ENCODE data around the gene DCLRE1A. TPM values are rescaled to one million over a fixed set of nuclear protein-coding genes. Genes with fewer than 3 reads are reported as not detected.

The DCLRE1A gene
- total RNA-seq, 1 experiment from 2014 or later, result 13.5 TPM

DNA sequence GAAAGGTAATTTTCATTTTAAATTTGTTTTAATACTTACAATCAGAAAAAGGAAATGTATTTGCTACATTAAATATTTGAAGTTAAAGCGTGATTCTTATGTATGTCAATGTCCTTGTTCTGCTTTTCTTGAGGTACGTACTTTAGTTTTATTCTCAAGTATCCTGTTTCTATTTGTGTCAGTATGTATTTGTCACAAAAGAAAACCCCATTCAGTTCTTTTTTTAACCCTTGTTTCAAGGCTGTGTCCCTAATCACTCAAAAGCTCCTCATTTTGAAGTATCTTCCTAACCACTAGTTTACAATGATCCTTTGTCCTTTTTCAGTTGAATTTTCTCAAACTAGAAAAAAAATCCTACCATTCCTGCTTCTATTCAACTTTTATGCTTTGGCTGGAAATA lies 25.8 kb upstream of the DCLRE1A start:
- POLR2A ChIA-PET, result no interaction called here
- H3K4me3 Mint-ChIP-seq (ENCODE audit: unreplicated experiment), result no peak overlapping the region
- Histone ChIP-seq H3K4me3 (ENCODE audit: low read depth, low read length) (no peak overlapping the region), H3K36me3 (ENCODE audit: control insufficient read depth, insufficient read depth, low read length) (no peaks in the 10 kb centered on the region), H3K4me1 (no peaks in the 10 kb centered on the region), H3K27me3 (replicated peaks; ENCODE audit: control insufficient read depth, insufficient read depth, low read length) (no peaks in the 10 kb centered on the region), H3K9me3 (no peaks in the 10 kb centered on the region)
- BruUV-seq (replicated peaks), result no TSS peak
- intact Hi-C loops (cut with micrococcal nuclease; ENCODE audit: unreplicated experiment), result no loop called here
- peaks cover 11% of the 10 kb centered on the region for H3K4me1 Mint-ChIP-seq (ENCODE audit: low read depth, unreplicated experiment)
- no peak for DNase-seq
- TF ChIP-seq, protein P1, sequence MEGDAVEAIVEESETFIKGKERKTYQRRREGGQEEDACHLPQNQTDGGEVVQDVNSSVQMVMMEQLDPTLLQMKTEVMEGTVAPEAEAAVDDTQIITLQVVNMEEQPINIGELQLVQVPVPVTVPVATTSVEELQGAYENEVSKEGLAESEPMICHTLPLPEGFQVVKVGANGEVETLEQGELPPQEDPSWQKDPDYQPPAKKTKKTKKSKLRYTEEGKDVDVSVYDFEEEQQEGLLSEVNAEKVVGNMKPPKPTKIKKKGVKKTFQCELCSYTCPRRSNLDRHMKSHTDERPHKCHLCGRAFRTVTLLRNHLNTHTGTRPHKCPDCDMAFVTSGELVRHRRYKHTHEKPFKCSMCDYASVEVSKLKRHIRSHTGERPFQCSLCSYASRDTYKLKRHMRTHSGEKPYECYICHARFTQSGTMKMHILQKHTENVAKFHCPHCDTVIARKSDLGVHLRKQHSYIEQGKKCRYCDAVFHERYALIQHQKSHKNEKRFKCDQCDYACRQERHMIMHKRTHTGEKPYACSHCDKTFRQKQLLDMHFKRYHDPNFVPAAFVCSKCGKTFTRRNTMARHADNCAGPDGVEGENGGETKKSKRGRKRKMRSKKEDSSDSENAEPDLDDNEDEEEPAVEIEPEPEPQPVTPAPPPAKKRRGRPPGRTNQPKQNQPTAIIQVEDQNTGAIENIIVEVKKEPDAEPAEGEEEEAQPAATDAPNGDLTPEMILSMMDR (IDR thresholded peaks at IDR 0.05; ENCODE audit: insufficient read depth in 1 of 2, low read depth in 1 of 2, low read length in 1 of 2, severe bottlenecking in 1 of 2, unreplicated experiment in 1 of 2), result no peak
- H3K9me3 Mint-ChIP-seq (ENCODE audit: unreplicated experiment), result no peaks in the 10 kb centered on the region
- no peak overlapping the region for H3K27ac Mint-ChIP-seq (ENCODE audit: unreplicated experiment)
- no peaks in the 10 kb centered on the region for H3K27me3 Mint-ChIP-seq (ENCODE audit: insufficient read depth, unreplicated experiment)
- CTCF ChIA-PET, result no interaction called here
- peaks cover 18% of the 10 kb centered on the region for H3K36me3 Mint-ChIP-seq (ENCODE audit: insufficient read depth, unreplicated experiment)

DNA sequence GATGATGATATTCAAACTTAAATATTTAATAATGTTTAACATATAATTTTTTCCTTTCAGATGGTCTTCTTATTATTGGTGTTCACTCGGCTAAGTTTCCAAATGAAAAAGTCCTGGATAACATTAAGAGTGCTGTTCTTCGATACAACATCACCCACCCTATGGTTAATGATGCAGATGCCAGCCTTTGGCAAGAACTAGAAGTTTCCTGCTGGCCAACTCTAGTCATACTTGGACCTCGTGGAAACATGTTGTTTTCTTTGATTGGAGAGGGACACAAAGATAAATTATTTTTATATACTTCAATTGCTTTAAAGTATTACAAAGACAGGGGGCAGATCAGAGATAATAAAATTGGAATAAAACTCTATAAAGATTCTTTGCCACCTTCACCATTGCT lies 22.6 kb upstream of the DCLRE1A start:
- BruUV-seq (replicated peaks), result no TSS peak
- peaks cover 15% of the 10 kb centered on the region for H3K36me3 Mint-ChIP-seq (ENCODE audit: insufficient read depth, unreplicated experiment)
- H3K27ac Mint-ChIP-seq (ENCODE audit: unreplicated experiment), result no peak overlapping the region
- ChIA-PET CTCF (no interaction called here), POLR2A (no interaction called here)
- H3K4me3 Mint-ChIP-seq (ENCODE audit: unreplicated experiment), result no peak overlapping the region
- Histone ChIP-seq H3K4me3 (ENCODE audit: low read depth, low read length) (no peak overlapping the region), H3K36me3 (ENCODE audit: control insufficient read depth, insufficient read depth, low read length) (no peaks in the 10 kb centered on the region), H3K27me3 (replicated peaks; ENCODE audit: control insufficient read depth, insufficient read depth, low read length) (no peaks in the 10 kb centered on the region), H3K4me1 (no peaks in the 10 kb centered on the region), H3K9me3 (0 out of 2 replicates have a peak, but pooled peaks cover 6% of the 10 kb centered on the region)
- TF ChIP-seq, protein P1 (IDR thresholded peaks at IDR 0.05; ENCODE audit: insufficient read depth in 1 of 2, low read depth in 1 of 2, low read length in 1 of 2, severe bottlenecking in 1 of 2, unreplicated experiment in 1 of 2), result no peak
- H3K4me1 Mint-ChIP-seq (ENCODE audit: low read depth, unreplicated experiment), result peaks cover 13% of the 10 kb centered on the region
- peaks cover 13% of the 10 kb centered on the region for H3K9me3 Mint-ChIP-seq (ENCODE audit: unreplicated experiment)
- intact Hi-C loops (cut with micrococcal nuclease; ENCODE audit: unreplicated experiment), result no loop called here
- DNase-seq, result no peak
- H3K27me3 Mint-ChIP-seq (ENCODE audit: insufficient read depth, unreplicated experiment), result no peaks in the 10 kb centered on the region

DNA sequence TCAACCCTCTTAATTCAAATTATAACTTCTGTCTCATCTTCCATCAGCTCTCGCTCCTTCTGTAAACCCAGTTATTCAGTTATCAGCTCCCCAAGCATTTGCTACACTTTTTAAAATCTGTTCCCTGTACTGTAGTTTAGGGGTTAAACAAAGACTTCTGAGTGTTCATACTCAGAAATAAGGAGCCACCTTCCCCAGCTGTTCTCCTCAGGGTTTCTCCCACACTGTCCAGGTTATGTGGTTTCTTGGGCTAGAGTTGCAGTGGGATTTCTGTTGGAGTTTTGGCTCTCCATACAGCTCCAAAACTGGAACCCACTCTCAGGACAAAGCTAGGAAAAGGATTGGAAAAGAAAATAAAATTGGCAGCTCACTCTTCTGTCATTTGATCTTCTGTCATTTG lies 21.3 kb upstream of the DCLRE1A start:
- TF ChIP-seq, protein P1 (IDR thresholded peaks at IDR 0.05; ENCODE audit: insufficient read depth in 1 of 2, low read depth in 1 of 2, low read length in 1 of 2, severe bottlenecking in 1 of 2, unreplicated experiment in 1 of 2), result no peak
- ChIA-PET POLR2A (no interaction called here), CTCF (no interaction called here)
- BruUV-seq (replicated peaks), result no TSS peak
- Mint-ChIP-seq H3K4me3 (ENCODE audit: unreplicated experiment) (no peak overlapping the region), H3K4me1 (ENCODE audit: low read depth, unreplicated experiment) (peaks cover 13% of the 10 kb centered on the region), H3K27me3 (ENCODE audit: insufficient read depth, unreplicated experiment) (no peaks in the 10 kb centered on the region), H3K9me3 (ENCODE audit: unreplicated experiment) (peaks cover 13% of the 10 kb centered on the region), H3K36me3 (ENCODE audit: insufficient read depth, unreplicated experiment) (peaks cover 15% of the 10 kb centered on the region), H3K27ac (ENCODE audit: unreplicated experiment) (no peak overlapping the region)
- no peaks in the 10 kb centered on the region for H3K27me3 ChIP-seq (replicated peaks; ENCODE audit: control insufficient read depth, insufficient read depth, low read length)
- H3K9me3 ChIP-seq, result 0 out of 2 replicates have a peak, but pooled peaks cover 6% of the 10 kb centered on the region
- H3K4me3 ChIP-seq (ENCODE audit: low read depth, low read length), result no peak overlapping the region
- no peak for DNase-seq
- intact Hi-C loops (cut with micrococcal nuclease; ENCODE audit: unreplicated experiment), result no loop called here
- no peaks in the 10 kb centered on the region for H3K4me1 ChIP-seq
- no peaks in the 10 kb centered on the region for H3K36me3 ChIP-seq (ENCODE audit: control insufficient read depth, insufficient read depth, low read length)
